Superior temporal gyrus (tissue), 1 donor: Measurements from ENCODE around the gene REXO1.

ENCODE experiments used
- DNase-seq: peaks from one replicate; pipeline ENCODE4 v3.0.0-alpha.2; 2016; ENCODE audit errors: extremely low spot score

Gene REXO1

DNA sequence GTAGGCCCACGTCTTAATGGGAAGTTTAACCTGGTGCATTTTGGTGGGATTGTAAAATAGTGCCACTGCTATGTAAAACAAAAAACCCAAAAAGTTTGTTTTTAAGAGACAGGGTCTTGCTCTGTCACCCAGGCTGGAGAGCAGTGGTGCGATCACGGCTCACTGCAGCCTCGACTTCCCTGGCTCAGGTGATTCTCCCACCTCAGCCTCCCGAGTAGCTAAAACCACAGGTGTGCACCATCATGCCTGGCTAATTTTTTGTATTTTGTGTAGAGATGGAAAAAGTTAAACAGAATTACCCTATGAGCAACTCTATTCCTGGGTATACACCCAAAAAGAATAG is 820 bp upstream of the REXO1 start:
- no peak for DNase-seq

DNA sequence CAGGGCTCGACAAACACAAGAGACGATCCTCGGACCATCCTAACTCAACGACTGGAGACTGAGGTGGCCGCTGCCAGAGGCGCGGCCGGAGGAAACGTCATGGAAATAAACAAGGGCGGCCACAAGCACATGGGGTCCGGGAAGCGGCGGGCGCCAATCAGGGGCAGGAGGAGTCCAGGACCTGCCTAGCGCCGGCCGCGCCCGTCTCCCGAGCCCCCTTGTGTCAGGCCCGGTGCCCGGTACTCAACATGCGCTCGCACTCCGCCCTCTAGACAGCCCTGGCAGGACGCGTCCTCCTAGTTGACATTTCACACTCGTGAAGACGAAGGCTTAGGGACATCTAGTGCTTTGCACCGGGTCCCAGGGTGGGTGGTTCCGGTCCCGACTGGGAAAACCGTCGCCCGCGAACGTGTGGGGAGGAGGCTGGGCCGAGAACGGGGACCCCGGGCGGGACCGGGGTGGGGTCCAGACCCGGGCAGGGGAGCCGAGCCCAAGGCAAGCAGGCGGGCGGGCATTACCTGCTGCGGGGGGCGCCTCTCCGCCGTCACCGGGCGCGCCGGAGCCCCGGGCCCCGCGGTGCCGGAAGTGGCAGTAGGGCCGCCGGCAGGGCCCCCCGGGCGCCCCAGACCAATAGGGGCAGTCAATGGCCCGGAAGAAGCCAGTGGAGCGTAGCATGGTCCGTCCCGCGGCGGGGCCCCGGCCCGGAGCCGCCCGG is 442 bp downstream of the REXO1 start:
- DNase-seq: no peak

DNA sequence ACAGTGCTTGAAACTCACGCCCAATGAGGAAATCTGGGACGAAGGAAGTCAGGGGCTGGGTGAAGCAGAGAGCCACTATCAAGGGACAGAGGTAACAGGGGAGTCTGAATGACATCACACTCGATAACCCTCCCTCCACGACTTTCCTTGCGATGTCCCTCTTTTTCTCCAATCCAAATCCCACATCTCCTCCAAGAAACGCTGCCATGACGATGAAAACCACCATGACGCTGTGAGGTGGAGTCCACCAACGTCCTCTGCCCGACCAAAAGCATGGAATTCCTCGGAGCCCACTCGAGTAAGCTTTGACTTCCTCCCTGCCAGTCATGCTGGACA is 967 bp downstream of the REXO1 start:
- no peak for DNase-seq

DNA sequence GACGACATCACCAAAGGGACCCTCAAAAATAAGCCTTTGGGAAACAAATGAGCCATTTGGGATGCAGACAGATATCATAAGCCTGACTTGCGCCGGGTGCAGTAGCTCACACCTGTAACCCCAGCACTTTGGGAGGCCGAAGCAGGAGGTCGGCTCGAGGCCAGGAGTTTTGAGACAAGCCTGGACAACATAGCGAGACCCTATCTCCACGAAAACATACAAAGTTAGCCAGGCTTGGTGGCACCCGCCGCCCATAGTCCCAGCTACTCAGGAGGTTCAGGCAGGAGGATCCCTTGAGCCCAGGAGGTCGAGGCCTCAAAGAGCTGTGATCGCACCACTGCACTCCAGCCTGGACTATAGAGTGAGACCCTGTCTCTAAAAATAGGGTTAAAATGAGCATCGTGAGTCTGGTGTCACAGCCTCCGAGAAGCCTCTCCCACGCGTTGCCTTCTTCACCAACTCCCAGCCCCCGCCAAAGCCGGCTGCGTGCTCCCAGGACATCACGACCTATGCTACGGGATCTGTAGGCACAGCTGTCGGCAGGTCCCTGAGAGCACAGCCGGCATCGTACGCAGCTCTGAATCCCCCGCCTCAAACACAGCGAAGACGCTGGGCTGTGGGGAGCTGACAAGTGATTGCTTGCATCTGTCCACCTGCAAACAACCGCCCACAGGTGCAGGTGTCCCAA is 1.6 kb downstream of the REXO1 start:
- DNase-seq: no peak

DNA sequence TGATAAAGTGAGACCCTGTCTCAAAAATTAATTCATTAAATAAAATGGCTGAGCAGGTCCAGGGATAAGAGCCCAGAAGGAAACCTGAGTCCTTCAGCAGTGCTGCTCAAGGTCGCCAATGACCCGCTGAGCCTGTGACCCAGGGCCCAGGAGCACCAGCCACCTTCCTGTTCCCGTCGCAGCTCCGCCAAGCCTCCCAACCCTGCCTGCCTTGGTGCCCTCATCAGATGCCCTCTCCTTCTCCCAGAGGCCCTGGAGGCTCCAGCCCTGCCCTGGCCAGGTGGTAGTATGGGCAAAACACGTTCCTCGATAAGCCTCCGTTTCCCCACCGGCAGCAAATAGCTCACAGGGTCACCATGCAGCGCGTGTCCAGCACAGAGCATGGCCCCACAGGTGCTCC is 2.6 kb downstream of the REXO1 start:
- DNase-seq: no peak

DNA sequence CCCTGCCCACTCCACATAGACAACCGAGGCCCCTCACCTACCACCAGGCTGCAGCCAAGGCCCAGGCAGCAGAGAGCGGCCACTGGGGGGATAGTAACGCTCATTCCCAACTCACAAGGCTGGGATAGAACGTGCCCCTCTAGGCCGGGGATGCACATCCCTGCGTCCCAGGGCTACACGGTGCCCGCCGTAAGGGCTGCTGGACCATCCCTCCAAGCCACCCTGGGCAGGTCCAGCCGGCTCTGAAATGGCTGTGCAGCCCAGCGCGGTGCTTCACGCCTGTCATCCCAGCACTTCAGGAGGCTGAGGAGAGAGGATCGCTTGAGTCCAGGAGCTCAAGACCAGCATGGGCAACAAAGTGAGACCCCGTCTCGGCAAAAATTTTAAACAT is 3.2 kb downstream of the REXO1 start:
- DNase-seq: no peak

DNA sequence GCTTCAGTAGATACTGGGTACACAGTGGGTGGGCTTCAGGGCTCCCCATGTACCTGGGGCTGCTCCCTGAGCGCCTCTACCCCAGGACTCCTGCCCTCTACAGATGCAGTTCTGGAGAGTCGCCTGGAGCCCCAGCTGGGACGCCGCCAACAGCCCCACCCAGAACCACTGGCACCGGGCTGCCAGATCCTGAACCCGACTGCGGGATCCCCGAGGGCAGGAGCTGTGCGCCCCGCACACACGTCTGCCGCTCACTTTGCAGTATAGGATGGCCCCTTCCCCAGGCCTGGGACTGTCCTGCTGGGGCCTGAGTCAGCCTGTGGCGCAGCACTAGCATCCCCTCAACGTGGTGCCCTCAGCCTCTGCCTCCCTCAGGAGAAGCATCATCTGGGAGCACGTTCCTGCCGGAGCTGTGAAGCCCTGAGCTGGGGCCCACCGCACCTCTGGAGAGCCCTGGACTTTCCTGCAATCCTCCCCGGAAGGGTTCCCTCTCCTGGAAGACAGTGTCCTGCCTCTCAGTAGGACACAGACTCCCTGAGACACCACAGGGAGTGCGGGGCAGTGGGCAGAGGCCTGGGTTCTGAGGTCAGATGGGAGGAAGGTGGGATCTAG is 3.7 kb downstream of the REXO1 start:
- no peak for DNase-seq

DNA sequence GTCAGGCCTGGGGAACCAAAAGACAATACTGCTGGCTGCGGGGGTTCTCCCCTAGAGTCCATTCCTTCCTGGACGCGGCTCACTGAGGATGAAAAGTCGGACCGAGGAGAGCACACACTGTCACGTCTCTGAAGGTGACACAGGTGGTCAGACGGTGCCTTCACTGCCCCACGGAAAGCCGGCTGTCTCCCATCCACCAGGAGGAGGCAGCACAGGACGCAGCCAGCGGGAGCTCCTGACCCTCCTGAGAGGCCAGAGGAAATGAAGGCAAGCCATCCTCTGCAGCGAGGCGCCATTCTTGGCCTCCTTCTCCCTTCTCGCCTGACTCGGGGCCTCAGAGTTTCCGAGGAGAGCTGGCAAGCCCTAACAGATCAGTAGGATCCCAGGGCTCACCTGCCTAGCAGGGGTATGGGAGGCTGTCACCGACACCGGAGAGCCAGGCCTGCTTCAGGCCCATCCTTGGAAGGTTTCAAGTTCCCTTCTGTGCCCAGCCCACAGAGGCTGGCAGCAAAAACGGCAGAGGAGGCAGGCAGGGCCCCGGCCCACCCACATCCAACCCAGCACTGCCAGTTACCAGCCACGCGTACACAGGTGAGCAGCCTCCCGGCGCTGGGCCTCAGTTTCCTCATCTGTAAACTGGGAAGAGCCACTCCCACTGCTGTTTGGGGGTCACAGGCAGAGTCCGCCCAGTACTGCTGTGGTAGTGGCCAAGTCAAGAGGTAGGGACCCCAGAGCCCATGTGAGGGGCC is 4.5 kb downstream of the REXO1 start:
- no peak for DNase-seq

DNA sequence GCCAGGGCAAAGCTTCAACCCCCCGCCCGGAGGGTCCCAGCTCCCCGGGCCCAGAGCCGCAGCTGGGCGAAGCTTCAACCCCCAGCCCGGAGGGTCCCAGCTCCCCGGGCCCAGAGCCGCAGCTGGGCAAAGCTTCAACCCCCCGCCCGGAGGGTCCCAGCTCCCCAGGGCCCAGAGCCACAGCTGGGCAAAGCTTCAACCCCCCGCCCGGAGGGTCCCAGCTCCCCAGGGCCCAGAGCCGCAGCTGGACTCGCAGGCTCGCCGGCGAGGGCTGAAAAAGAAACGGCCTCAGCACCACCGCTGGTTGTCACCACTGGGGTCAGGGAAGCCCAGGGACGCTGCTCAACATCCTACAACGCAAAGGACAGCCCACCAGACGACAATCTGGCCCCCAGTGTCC is 5.2 kb downstream of the REXO1 start:
- DNase-seq: no peak

DNA sequence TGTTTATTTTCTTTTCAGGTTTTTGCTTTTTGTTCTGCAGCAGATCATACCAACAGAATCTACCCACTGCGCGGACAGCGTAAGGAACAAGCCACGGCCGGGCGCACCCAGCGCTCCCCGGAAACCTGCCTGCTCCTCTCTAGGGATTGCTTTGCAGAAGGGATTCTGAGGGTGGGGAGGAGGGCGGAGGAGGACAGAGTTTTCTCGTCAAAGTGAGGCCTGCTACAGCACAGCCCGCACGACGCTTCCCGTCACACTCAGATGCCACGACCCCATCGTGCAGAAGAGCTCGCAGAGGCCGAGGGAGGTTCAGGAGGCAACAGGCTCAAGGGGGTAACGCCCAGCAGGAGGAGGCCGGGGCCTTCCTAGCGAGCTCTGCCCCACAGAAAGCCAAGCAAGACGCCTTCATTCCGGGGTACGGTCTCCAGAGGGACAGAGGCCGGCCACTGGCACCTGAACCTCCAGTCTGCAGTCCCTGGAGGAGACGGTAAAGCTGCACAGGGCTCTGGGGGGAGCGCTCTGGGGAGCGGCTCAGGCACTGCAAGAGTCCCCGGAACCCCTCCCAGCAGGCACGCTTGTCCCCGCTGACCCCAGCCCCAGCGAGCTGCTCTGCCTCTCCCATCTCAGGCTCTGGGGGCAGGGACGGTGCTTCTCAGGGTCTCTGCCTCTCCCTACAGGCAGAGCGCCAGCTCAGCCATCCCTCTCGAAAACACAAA is 6.9 kb downstream of the REXO1 start:
- no peak for DNase-seq

DNA sequence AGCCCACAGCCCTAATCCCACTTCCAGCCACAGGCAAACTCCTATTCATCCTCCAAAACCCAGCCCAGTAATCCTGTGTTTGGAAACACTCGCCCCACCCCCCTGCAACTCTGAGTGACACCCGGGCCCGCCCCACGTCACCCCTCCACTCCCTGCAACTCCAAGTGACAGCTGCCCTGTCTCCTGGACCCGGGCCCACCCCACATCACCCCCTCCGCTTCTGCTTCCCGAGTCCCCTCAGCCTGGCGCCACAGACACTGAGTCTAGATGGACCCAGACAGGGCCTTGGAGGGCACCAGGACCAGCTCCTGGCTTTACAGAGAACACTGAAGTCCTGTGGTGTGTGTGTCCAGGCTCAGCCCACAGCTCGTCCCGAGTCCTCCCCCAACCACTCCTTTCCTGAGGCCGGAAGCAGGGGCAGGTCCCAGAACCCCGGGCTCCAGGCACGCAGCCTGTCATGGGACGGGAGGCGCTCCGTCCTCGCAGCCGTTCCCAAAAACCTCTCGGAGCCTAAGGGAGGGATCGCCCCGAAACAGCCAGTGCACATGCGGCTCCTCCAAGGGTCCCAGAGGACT is 7.7 kb downstream of the REXO1 start:
- no peak for DNase-seq

DNA sequence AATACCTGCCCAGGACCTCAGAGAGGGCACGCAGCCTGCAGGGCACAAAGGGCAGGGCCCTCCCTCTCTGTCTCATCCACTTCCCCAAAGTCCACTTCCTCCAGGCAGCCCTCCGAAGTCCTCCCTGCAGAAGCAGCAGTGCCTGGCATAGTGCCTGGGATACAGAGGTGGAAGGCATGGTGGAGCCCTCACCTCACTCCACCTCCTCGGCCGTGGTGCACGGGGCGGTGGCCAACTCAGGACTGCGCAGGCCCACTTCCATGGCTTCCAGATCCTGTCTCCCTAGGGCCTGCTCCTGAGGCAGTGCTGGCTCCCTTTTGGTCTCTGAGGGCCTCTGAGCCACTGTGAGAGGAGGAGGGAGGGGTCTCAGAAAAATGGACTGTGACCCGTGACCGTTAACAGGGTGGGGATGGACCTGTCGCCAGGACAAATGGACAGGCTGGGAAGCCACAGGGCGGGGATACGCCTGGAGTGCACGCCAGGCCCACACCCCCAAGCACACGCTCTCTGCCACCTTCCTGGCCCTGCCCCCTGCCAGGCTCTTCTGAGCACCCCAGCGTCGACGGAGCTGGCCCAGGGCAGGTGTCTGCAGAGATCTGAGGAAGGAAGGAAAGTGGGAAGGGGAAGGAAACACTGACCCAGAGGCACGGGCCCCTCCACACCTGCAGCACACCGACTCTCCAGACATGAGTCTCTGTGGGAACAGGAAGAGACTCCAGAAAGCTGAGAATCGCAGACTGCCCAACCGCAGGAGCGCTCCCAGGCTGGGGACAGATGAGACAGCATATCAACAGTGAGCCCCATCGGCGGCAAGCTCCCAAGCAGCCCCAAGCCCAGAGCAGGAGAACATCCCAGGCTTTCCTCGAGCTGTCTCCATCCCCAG is 8.4 kb downstream of the REXO1 start:
- no peak for DNase-seq

DNA sequence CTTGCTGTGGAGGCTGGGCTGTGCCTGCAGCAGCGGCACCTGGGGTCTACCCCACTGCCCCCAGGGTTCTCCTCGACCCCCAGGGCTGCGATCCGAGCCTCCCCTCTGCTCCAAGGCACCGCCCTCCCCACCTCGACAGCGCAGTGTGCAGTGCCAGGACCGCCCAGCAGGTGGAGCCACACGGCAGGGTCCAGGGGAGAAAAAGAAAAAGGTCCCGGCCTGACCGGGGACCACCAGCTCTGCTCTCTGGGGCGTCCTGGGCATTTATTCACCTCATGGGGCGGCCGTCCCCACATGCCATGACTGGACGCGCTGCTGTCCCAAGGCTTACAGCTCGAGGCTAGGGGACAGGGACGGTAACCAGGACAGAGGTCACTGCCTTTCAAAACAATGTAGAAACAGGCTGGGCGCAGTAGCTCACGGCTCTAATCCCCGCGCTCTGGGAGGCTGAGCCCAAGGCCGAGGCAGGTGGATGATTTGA is 10.6 kb downstream of the REXO1 start:
- DNase-seq: no peak

DNA sequence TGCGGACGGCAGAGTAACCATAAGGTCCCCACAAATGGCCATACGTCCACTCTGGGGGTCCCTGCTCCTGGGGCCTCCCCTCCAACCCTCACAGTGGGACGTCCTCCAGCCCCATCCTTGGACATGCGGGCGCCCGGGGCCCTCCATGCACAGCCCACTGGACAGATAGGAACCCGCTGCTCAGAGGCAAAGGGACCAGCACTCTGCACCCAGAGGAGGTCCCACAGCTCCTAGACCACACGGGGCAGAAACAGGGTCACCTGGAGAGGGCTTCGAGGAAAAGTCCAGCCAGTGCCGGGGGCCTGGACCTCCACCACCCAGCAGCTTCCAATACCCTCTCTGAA is 11.1 kb downstream of the REXO1 start:
- DNase-seq: no peak

DNA sequence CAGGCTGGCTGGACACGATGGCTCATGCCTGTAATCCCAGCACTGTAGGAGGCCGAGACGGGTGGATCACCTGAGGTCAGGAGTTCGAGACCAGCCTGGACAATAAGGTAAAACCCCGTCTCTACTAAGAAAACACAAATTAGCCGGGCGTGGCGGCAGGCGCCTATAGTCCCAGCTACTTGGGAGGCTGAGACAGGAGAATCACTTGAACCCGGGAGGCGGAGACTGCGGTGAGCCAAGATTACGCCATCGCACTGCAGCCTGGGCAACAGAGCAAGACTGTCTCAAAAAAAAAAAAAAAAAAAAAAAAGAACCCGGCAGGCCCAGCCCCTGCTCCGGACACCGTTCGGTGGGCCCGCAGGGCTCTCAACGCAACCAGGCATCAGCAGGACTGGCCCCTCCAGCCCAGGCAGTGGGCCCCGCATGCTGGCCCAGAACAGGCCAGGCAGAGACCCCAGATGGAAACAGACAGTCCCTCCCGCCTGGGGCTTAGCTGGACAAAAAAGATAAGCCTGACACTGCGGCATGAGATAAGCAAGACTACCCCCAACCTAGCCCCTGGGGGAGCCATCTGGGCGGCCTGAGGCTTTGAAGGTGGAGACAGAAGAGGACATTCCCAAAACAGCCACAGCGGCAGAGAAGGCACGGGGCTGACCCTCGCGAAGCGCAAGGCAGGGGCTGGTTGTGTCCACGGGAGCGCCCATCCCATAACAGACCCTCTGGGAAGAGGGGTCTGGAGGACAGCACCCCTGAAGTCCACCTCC is 11.6 kb downstream of the REXO1 start:
- no peak for DNase-seq

DNA sequence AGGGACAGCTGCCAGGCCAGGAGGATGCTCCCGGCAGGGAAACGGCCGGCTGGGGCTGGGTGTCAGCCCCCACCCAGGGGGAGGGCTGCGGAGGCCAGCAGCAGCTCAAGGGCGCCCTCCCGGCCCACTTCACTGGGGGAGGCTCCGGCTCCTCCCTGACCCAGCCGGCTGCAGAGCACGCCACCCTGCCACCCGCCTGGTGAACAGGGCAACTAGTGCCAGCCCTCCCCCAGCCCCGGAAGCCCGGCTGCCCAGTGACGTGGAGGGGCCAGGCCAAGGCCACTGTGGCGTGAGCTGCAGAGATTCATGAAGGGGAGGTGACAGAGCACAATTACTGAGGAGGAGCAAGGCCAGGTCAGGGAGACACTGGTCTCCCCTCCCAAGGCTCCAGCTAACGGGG is 14.7 kb downstream of the REXO1 start:
- DNase-seq: no peak

DNA sequence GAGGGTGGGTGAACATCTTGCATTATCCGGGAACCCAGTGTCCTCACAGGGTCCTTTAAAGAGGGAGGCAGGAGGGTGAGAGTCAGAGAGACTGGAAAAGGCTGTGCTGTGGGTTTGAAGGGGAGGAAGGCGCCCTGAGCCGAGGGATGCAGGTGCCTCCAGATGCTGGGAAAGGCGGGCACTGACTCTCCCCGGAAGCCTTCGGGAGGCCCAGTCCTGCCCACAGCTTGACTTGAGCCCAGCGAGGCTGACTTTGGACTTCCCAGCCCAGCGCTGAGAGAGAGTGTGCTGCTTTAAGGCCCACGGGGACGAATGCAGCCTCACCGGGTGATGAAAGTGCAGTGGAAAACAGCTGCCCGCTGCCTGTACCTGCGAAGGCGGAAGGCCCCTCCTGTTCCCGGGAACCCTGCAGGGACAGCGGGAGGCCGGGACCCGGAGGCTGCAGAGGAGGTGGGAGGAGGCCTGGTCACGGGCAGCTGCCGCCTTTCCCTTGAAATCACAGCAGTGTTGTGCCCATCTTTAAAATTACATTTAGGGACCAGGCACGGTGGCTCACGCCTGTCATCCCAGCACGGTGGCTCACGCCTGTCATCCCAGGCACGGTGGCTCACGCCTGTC is 16.1 kb downstream of the REXO1 start:
- DNase-seq: no peak

DNA sequence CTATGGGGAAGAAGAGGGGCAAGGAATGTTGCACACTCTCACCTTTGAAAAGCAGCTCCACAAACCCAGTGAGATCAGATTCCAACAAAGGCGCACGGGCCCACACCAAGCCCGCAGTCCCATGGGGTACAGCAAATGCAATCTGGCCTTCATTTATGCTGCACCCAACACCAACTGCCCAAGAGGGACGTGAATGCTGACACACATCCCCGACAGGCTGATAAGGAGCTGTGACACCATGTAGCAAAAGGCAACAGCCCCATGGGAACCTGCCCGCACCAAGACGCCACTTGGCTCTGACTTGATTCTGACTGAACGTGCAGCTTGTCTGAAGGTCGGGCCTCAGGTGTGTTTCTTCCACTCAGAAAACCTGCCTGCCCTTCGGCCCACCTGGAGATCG is 17.3 kb downstream of the REXO1 start:
- DNase-seq: no peak

DNA sequence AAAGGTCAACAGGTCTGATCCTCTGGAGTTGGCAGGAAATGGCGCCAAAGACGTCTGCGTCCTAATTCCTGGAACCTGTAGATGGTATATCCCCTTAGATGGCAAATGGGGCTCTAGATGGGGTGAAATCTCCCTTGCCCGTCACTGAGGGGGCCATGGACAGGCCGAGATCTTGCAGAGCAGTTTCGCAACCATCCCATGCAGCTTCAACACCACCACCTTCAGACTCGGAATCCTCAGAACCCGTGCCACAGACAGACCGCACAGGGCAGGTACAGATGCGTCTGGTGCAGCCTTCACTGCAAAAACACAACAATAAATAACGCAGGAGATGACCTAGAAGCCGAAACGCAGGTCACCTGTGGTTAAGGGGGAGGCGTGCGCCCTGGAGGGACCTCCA is 17.7 kb downstream of the REXO1 start:
- DNase-seq: no peak

DNA sequence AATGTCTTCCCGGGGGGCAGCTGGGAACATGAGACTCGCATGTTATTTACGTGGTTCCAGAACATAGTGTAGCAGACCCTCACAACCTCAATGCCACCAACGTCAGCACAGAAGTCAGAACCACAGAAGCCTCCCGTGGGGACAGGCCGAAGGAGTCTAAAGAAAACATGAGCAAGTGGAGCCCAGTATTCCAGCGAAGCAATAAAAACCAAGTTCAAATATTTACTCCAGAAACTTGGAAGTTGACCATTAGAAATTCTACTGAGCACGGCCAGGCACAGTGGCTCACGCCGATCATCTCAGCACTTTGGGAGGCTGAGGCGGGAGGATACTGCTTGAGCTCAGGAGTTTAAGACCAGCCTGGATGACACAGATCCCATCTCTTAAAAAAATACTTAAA is 18.3 kb downstream of the REXO1 start:
- no peak for DNase-seq
